Esophagus (tissue), 2 donors: Measurements from ENCODE around the gene ADAMTS2. TPM values are rescaled to one million over a fixed set of nuclear protein-coding genes. Genes with fewer than 3 reads are reported as not detected.

Source experiments
- H3K27ac ChIP-seq, 2 donors: one replicate each; pipeline ENCODE4 v1.5.1; 2013; ENCODE audit warnings: low read depth in 2 of 2, mild to moderate bottlenecking in 2 of 2, inconsistent platforms in 1 of 2, low read length in 1 of 2, moderate library complexity in 1 of 2
- H3K27me3 ChIP-seq, 2 donors: one replicate each; pipeline ENCODE4 v1.6.1; 2013; ENCODE audit warnings: low read length in 2 of 2, control low read depth in 1 of 2, mild to moderate bottlenecking in 1 of 2; ENCODE audit not compliant: insufficient read depth in 2 of 2, control insufficient read depth in 1 of 2
- H3K36me3 ChIP-seq, 2 donors: one replicate each; pipeline ENCODE4 v1.6.1; 2013; ENCODE audit warnings: low read length in 1 of 2; ENCODE audit not compliant: control insufficient read depth in 2 of 2, insufficient read depth in 2 of 2
- H3K4me1 ChIP-seq, 2 donors: one replicate each; pipeline ENCODE4 v1.6.1; 2013; ENCODE audit warnings: low read length in 1 of 2; ENCODE audit not compliant: control insufficient read depth in 2 of 2, insufficient read depth in 2 of 2
- H3K4me3 ChIP-seq, 2 donors: one replicate each; pipeline ENCODE4 v1.5.1; 2013; ENCODE audit warnings: low read length in 2 of 2, mild to moderate bottlenecking in 2 of 2, low read depth in 1 of 2, moderate library complexity in 1 of 2
- H3K9me3 ChIP-seq, 2 donors: one replicate each; pipeline ENCODE4 v1.6.1; 2013; ENCODE audit warnings: mild to moderate bottlenecking in 2 of 2, low read depth in 1 of 2, low read length in 1 of 2, moderate library complexity in 1 of 2; ENCODE audit not compliant: control insufficient read depth in 2 of 2, insufficient read depth in 1 of 2
- WGBS, 2 donors: extraction: QIAGEN DNeasy Blood & Tissue Kit; methylation state at CpG; one replicate each; pipeline ENCODE4 v1.1.7; 2013; 5-methylcytosine and 5-hydroxymethylcytosine counted together
- polyA plus RNA-seq, 2 donors: library from polyadenylated mRNA; stranded (reverse); fragments of 200-250 nt; gene quantifications; one replicate each; pipeline ENCODE4 v1.2.3, GENCODE V29; 2013
- donor health status: healthy with polysubstance abuse.
- donor health status: Bipolar disorder and iron deficiency.

The ADAMTS2 gene
- polyA plus RNA-seq, 2 donors = 1.4 to 1.5 TPM

GRCh38 chr5:179321206-179321987, 23.9 kb downstream of the ADAMTS2 start:
- Histone ChIP-seq H3K4me1 (no peaks in the 10 kb centered on the region), H3K27ac (no peak overlapping the region)
- WGBS, 2 donors = 84 to 87% methylated on average over 12 to 13 of the region's 13 CpGs

GRCh38 chr5:179319741-179320281, 25.4 kb downstream of the ADAMTS2 start:
- 56 to 58% methylated on average over 11 of the region's 11 CpGs for WGBS, 2 donors

More at GRCh38 chr5:179321206-179321987, 23.9 kb downstream of the ADAMTS2 start:
- H3K36me3 ChIP-seq = no peaks in the 10 kb centered on the region
- no peaks in the 10 kb centered on the region for H3K9me3 ChIP-seq
- no peaks in the 10 kb centered on the region for H3K27me3 ChIP-seq
- no peak overlapping the region for H3K4me3 ChIP-seq

GRCh38 chr5:179319123-179319522, 26.1 kb downstream of the ADAMTS2 start:
- 87 to 93% methylated on average over 8 of the region's 8 CpGs for WGBS, 2 donors

More at GRCh38 chr5:179319741-179320281, 25.4 kb downstream of the ADAMTS2 start:
- H3K27me3 ChIP-seq = no peaks in the 10 kb centered on the region
- no peaks in the 10 kb centered on the region for H3K4me1 ChIP-seq
- H3K4me3 ChIP-seq = no peak overlapping the region
- H3K27ac ChIP-seq = no peak overlapping the region
- H3K36me3 ChIP-seq = no peaks in the 10 kb centered on the region
- H3K9me3 ChIP-seq = peaks cover 0 to 3% of the 10 kb centered on the region in 2 donors

GRCh38 chr5:179318221-179318955, 26.9 kb downstream of the ADAMTS2 start:
- Histone ChIP-seq H3K27me3 (no peaks in the 10 kb centered on the region), H3K27ac (no peak overlapping the region), H3K4me1 (peaks cover 0 to 7% of the 10 kb centered on the region in 2 donors), H3K4me3 (no peak overlapping the region), H3K36me3 (no peaks in the 10 kb centered on the region), H3K9me3 (peaks cover 0 to 3% of the 10 kb centered on the region in 2 donors)
- WGBS, 2 donors = 63 to 71% methylated on average over 21 of the region's 21 CpGs

More at GRCh38 chr5:179319123-179319522, 26.1 kb downstream of the ADAMTS2 start:
- H3K27me3 ChIP-seq = no peaks in the 10 kb centered on the region
- no peak overlapping the region for H3K27ac ChIP-seq
- no peak overlapping the region for H3K4me3 ChIP-seq
- H3K4me1 ChIP-seq = peaks cover 0 to 5% of the 10 kb centered on the region in 2 donors
- H3K36me3 ChIP-seq = no peaks in the 10 kb centered on the region
- peaks cover 0 to 3% of the 10 kb centered on the region in 2 donors for H3K9me3 ChIP-seq

- H3K4me1 ChIP-seq = peaks cover 0 to 7% of the 10 kb centered on the region in 2 donors
- 77 to 82% methylated on average over 18 to 19 of the region's 19 CpGs for whole genome bisulfite sequencing, 2 donors
- no peaks in the 10 kb centered on the region for H3K36me3 ChIP-seq
- no peak overlapping the region for H3K27ac ChIP-seq
- H3K9me3 ChIP-seq = peaks cover 0 to 3% of the 10 kb centered on the region in 2 donors
- no peak overlapping the region for H3K4me3 ChIP-seq
- H3K27me3 ChIP-seq = no peaks in the 10 kb centered on the region
Observed at GRCh38 chr5:179317411-179318220, 27.6 kb downstream of the ADAMTS2 start.

GRCh38 chr5:179316982-179317381, 28.3 kb downstream of the ADAMTS2 start:
- Histone ChIP-seq H3K9me3 (peaks cover 0 to 3% of the 10 kb centered on the region in 2 donors), H3K27ac (no peak overlapping the region)
- 62 to 66% methylated on average over 6 of the region's 6 CpGs for WGBS, 2 donors

GRCh38 chr5:179316111-179316551, 29.1 kb downstream of the ADAMTS2 start:
- 65 to 83% methylated on average over 7 of the region's 7 CpGs for WGBS, 2 donors
- no peak overlapping the region for H3K27ac ChIP-seq
- peaks cover 0 to 7% of the 10 kb centered on the region in 2 donors for H3K4me1 ChIP-seq
- H3K9me3 ChIP-seq = peaks cover 0 to 3% of the 10 kb centered on the region in 2 donors
- H3K4me3 ChIP-seq = no peak overlapping the region
- H3K36me3 ChIP-seq = no peaks in the 10 kb centered on the region
- no peaks in the 10 kb centered on the region for H3K27me3 ChIP-seq

More at GRCh38 chr5:179316982-179317381, 28.3 kb downstream of the ADAMTS2 start:
- Histone ChIP-seq H3K4me1 (peaks cover 0 to 7% of the 10 kb centered on the region in 2 donors), H3K36me3 (no peaks in the 10 kb centered on the region), H3K27me3 (no peaks in the 10 kb centered on the region), H3K4me3 (no peak overlapping the region)

GRCh38 chr5:179315356-179315890, 29.8 kb downstream of the ADAMTS2 start:
- peaks cover 0 to 3% of the 10 kb centered on the region in 2 donors for H3K9me3 ChIP-seq
- no peak overlapping the region for H3K27ac ChIP-seq
- 76 to 90% methylated on average over 16 of the region's 16 CpGs for WGBS, 2 donors
- H3K4me3 ChIP-seq = no peak overlapping the region
- H3K36me3 ChIP-seq = no peaks in the 10 kb centered on the region
- peaks cover 0 to 7% of the 10 kb centered on the region in 2 donors for H3K4me1 ChIP-seq
- H3K27me3 ChIP-seq = no peaks in the 10 kb centered on the region
